ENCODE results near the gene EXOC3L4. TPM values are rescaled to one million over a fixed set of nuclear protein-coding genes. Genes with fewer than 3 reads are reported as not detected.

EXOC3L4 gene
- total and polyA plus RNA-seq, 2 of the 8 experiments (the other 6 are each of a cell fraction or from before 2014, with no cell fraction given) = 0.45 to 0.57 TPM

DNA sequence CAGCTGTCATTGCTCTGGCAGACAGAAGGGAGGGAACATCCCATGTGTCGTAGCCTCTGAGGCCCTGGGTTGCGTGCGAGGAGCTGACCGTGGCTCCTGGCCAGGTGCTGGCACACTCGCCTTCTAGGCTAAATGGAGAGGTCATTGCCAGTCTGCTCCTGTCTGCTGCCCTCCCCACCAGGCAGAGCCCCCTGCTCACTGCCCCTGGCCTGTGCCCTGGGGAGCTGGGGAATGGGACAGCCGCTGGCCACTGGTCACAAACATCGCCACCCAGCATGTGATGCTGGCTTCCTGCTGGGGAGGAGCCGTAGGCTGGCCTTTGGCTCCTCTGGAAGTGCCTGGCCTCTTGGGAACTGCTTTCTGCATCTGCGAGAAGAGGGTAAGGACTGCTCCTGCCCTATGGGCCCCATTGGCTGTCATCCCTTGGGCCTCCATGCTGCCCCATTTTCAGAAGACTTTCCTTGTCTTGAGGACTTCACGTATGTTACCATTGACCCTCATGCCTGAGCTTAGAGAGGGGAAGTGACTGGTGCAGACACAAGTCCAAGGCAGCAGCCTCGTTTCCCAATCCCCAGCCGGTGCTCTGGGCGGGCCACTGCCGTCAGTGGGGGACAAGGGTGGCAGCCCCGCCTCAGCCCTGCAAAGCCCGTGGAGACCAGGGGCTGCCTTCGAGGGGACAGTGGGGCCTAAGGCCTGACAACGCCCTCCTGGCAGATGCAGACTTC is 26.8 kb downstream of the EXOC3L4 start:
- no peak overlapping the region for H4K5ac ChIP-seq (ENCODE audit: insufficient read length, low read depth, low read length)
- H3K4me2 ChIP-seq (ENCODE audit: insufficient read depth in 1 of 2, low read depth in 2 of 2, low read length in 2 of 2) = peak overlapping the region; percentile 46 to 68; a peak in 2 of 4 replicates
- H3K9ac ChIP-seq (replicated peaks in 1 of 4; ENCODE audit: extremely low read depth in 1 of 4, low read depth in 3 of 4, low read length in 3 of 4) = no peak overlapping the region
- peaks cover 0 to 29% (median 23%) of the 10 kb centered on the region in 4 experiments; a peak in 6 of 7 replicates for H3K4me1 ChIP-seq (replicated peaks in 1 of 4; ENCODE audit: control insufficient read depth in 3 of 4, insufficient read depth in 4 of 4, low read length in 3 of 4)
- peak overlapping the region; percentile 43; the same call in 1 of the 2 replicates for H2AK5ac ChIP-seq (ENCODE audit: low read depth, low read length)
- H3K9me3 ChIP-seq (ENCODE audit: insufficient read depth in 2 of 2, low read depth in 1 of 2, low read length in 1 of 2) = no peaks in the 10 kb centered on the region
- FAIRE-seq (no peak), DNase-seq (ENCODE audit: low read depth in 1 of 2, low spot score in 2 of 2) (no peak)
- peak overlapping the region; percentile 83; the same call in 1 of the 2 replicates for H2BK15ac ChIP-seq (ENCODE audit: low read length)
- no peak overlapping the region for H2AFZ ChIP-seq (ENCODE audit: low read length)
- no peak overlapping the region for H3K27ac ChIP-seq (ENCODE audit: low read depth, low read length)
- no peak overlapping the region for H3K56ac ChIP-seq (replicated peaks; ENCODE audit: insufficient read length, low read depth, low read length)
- no peaks in the 10 kb centered on the region for H3K36me3 ChIP-seq (ENCODE audit: control insufficient read depth in 2 of 4, insufficient read depth in 4 of 4, low read length in 3 of 4)
- H4K20me1 ChIP-seq (replicated peaks in 1 of 2; ENCODE audit: control insufficient read depth in 1 of 2, insufficient read depth in 2 of 2, low read length in 2 of 2) = peaks cover 4 to 7% of the 10 kb centered on the region in 2 experiments
- H3K79me1 ChIP-seq (ENCODE audit: low read depth, low read length) = no peaks in the 10 kb centered on the region
- H3K4me3 ChIP-seq (ENCODE audit: extremely low read depth in 1 of 4, insufficient read depth in 2 of 4, low read depth in 3 of 4, low read length in 4 of 4) = no peak overlapping the region
- ChIA-PET CTCF (ENCODE audit: partially characterized antibody) (interaction anchor here (1.0 to 18.4 kb wide), 4 partner anchors 9 to 88 kb away, joined by 3 to 276 read pairs (median 3); no protein-coding TSS in a partner anchor), POLR2A (ENCODE audit: partially characterized antibody) (interaction anchor here (0.7 to 1.4 kb wide), 4 partner anchors 9 to 17 kb away, joined by 3 to 5 read pairs (median 4); no protein-coding TSS in a partner anchor)
- 79% methylated on average over 18 of the region's 18 CpGs; no CpG with 5 or more reads in 1 of the 2 experiments for WGBS, 2 experiments (ENCODE audit: extremely low coverage in 1 of 2, insufficient coverage in 1 of 2, insufficient read length in 1 of 2, insufficient replicate concordance in 2 of 2, low coverage in 1 of 2, low lambda C conversion rate in 2 of 2, missing lambda C conversion rate in 1 of 2)
- H3K18ac ChIP-seq (ENCODE audit: extremely low read depth, low read length) = no peak overlapping the region
- H4K8ac ChIP-seq (ENCODE audit: extremely low read depth, insufficient read depth, low read length) = no peak overlapping the region
- no peak overlapping the region for H3K14ac ChIP-seq (ENCODE audit: insufficient read length)
- peaks cover 0 to 31% (median 22%) of the 10 kb centered on the region in 4 experiments; a peak in 6 of 7 replicates for H3K27me3 ChIP-seq (replicated peaks in 1 of 4; ENCODE audit: control insufficient read depth in 3 of 4, extremely low read depth in 1 of 4, insufficient read depth in 3 of 4, low read length in 3 of 4)
- peaks cover 3% of the 10 kb centered on the region; the same call in 1 of the 2 replicates for H3K23me2 ChIP-seq (ENCODE audit: low read depth, low read length)
- no peak overlapping the region for H3K23ac ChIP-seq (ENCODE audit: insufficient read length)
- no peak overlapping the region for H4K91ac ChIP-seq (replicated peaks; ENCODE audit: insufficient read length, low read length)
- H2BK5ac ChIP-seq (ENCODE audit: low read depth, low read length) = peak overlapping the region; percentile 18; the same call in 1 of the 2 replicates
- H2BK20ac ChIP-seq (ENCODE audit: low read length) = peak overlapping the region; percentile 6; the same call in 1 of the 2 replicates
- no peaks in the 10 kb centered on the region for H3K79me2 ChIP-seq (ENCODE audit: control insufficient read depth in 1 of 2, insufficient read depth in 2 of 2, low read length in 2 of 2)
- peak overlapping the region; percentile 39 for H3K4ac ChIP-seq (replicated peaks; ENCODE audit: insufficient read length, low read depth, low read length)
- peak overlapping the region; percentile 84; the same call in 1 of the 2 replicates for H2BK12ac ChIP-seq (ENCODE audit: low read depth, low read length)
- H2BK120ac ChIP-seq (replicated peaks; ENCODE audit: low read depth, low read length) = no peak overlapping the region
- TF ChIP-seq EZH2 (IDR thresholded peaks at IDR 0.05; ENCODE audit: low read depth, low read length, severe bottlenecking) (no peak), EP300 (IDR thresholded peaks at IDR 0.05; ENCODE audit: borderline replicate concordance in 1 of 2, low read depth in 2 of 2, low read length in 2 of 2) (no peak), CHD1 (IDR thresholded peaks at IDR 0.05; ENCODE audit: low read depth, low read length) (no peak), SRF (IDR thresholded peaks at IDR 0.05; ENCODE audit: low read depth, low read length) (no peak), JUND (IDR thresholded peaks at IDR 0.05; ENCODE audit: low read length) (no peak), FOSL1 (IDR thresholded peaks at IDR 0.05; ENCODE audit: insufficient read depth, low read depth, low read length) (no peak), KDM1A (IDR thresholded peaks at IDR 0.05; ENCODE audit: borderline replicate concordance, low read length) (no peak), POLR2AphosphoS5 (IDR thresholded peaks at IDR 0.05; ENCODE audit: low read depth, low read length) (no peak), HDAC2 (IDR thresholded peaks at IDR 0.05; ENCODE audit: borderline replicate concordance in 1 of 2, low read depth in 2 of 2, low read length in 2 of 2) (no peak), TBP (IDR thresholded peaks at IDR 0.05; ENCODE audit: low read depth, low read length) (no peak), NRF1 (IDR thresholded peaks at IDR 0.05; ENCODE audit: low read depth, low read length) (no peak), BACH1 (IDR thresholded peaks at IDR 0.05; ENCODE audit: low read length) (no peak)

All from H1 (cell line).